H1 (cell line): ENCODE measurements around the gene TMEM108. TPM values are rescaled to one million over a fixed set of nuclear protein-coding genes. Genes with fewer than 3 reads are reported as not detected.

ENCODE experiments used
- CTCF ChIA-PET: fragments of 300-600 bp; sonication (Branson Sonifier 250); formaldehyde crosslinking; loops from one replicate; lab custom pipeline; 2021; ENCODE audit not compliant: partially characterized antibody; lab: Charles Lee
- POLR2A ChIA-PET: fragments of 300-600 bp; sonication (Branson Sonifier 250); formaldehyde crosslinking; loops from one replicate; lab custom pipeline; 2021; ENCODE audit warnings: inconsistent platforms; ENCODE audit not compliant: partially characterized antibody; lab: Charles Lee
- DNase-seq, 2 experiments: peaks; one replicate each; pipeline versions ENCODE4 v3.0.0 to v3.0.0-alpha.2; 2010 to 2022; ENCODE audit warnings: low spot score in 2 of 2, low read depth in 1 of 2, mixed read lengths in 1 of 2
- FAIRE-seq: peaks from 2 replicates; lab custom pipeline; 2011; peaks lifted over from hg19 to GRCh38; lab: Jason Lieb, UNC
- H2AFZ ChIP-seq: 2 replicates; pipeline ENCODE4 v1.8.1; 2012; ENCODE audit warnings: low read length, inconsistent platforms
- H2AK5ac ChIP-seq: 2 replicates; pipeline ENCODE4 v1.6.1; 2013; ENCODE audit warnings: low read depth, low read length
- H2BK120ac ChIP-seq: replicated peaks from 2 replicates; pipeline ENCODE3; 2013; ENCODE audit warnings: low read depth, low read length, inconsistent platforms
- H2BK12ac ChIP-seq: 2 replicates; pipeline ENCODE4 v1.6.1; 2013; ENCODE audit warnings: low read depth, low read length
- H2BK15ac ChIP-seq: 2 replicates; pipeline ENCODE4 v1.6.1; 2013; ENCODE audit warnings: low read length
- H2BK20ac ChIP-seq: 2 replicates; pipeline ENCODE4 v1.6.1; 2013; ENCODE audit warnings: low read length
- H2BK5ac ChIP-seq: 2 replicates; pipeline ENCODE4 v1.6.1; 2013; ENCODE audit warnings: low read depth, low read length
- H3K14ac ChIP-seq: 2 replicates; pipeline ENCODE4 v1.6.1; 2013; ENCODE audit warnings: inconsistent platforms; ENCODE audit not compliant: insufficient read length
- H3K18ac ChIP-seq: 2 replicates; pipeline ENCODE4 v1.6.1; 2013; ENCODE audit warnings: low read length; ENCODE audit errors: extremely low read depth
- H3K23ac ChIP-seq: 2 replicates; pipeline ENCODE4 v1.6.1; 2013; ENCODE audit warnings: inconsistent platforms; ENCODE audit not compliant: insufficient read length
- H3K23me2 ChIP-seq: 2 replicates; pipeline ENCODE4 v1.6.1; 2013; ENCODE audit warnings: low read depth, low read length
- H3K27ac ChIP-seq: 2 replicates; pipeline ENCODE4 v1.6.1; 2011; ENCODE audit warnings: low read depth, low read length, inconsistent platforms
- H3K27me3 ChIP-seq, 4 experiments: replicated peaks in 1 of 4; 1 replicate in 1 of 4; 2 replicates in 3 of 4; pipeline versions ENCODE4 v1.6.1 to v1.8.1; 2011 to 2013; ENCODE audit warnings: low read length in 3 of 4, mild to moderate bottlenecking in 3 of 4, inconsistent platforms in 2 of 4, mixed read lengths in 2 of 4, moderate library complexity in 1 of 4; ENCODE audit not compliant: control insufficient read depth in 3 of 4, insufficient read depth in 3 of 4; ENCODE audit errors: extremely low read depth in 1 of 4
- H3K36me3 ChIP-seq, 4 experiments: 2 replicates each; pipeline versions ENCODE4 v1.6.1 to v1.8.1; 2011 to 2013; ENCODE audit warnings: mild to moderate bottlenecking in 4 of 4, low read length in 3 of 4, moderate library complexity in 2 of 4, control low read depth in 1 of 4, inconsistent platforms in 1 of 4; ENCODE audit not compliant: insufficient read depth in 4 of 4, control insufficient read depth in 2 of 4
- H3K4ac ChIP-seq: replicated peaks from 2 replicates; pipeline ENCODE3; 2013; ENCODE audit warnings: low read length, low read depth, mixed read lengths, inconsistent platforms; ENCODE audit not compliant: insufficient read length
- H3K4me1 ChIP-seq, 4 experiments: replicated peaks in 1 of 4; 1 replicate in 1 of 4; 2 replicates in 3 of 4; pipeline versions ENCODE4 v1.6.1 to v1.8.1; 2011 to 2013; ENCODE audit warnings: low read length in 3 of 4, inconsistent platforms in 2 of 4, mixed read lengths in 1 of 4; ENCODE audit not compliant: insufficient read depth in 4 of 4, control insufficient read depth in 3 of 4
- H3K4me2 ChIP-seq, 2 experiments: 2 replicates each; pipeline versions ENCODE4 v1.6.1 to v1.8.1; 2011 to 2013; ENCODE audit warnings: low read depth in 2 of 2, low read length in 2 of 2, control low read depth in 1 of 2, inconsistent platforms in 1 of 2, mild to moderate bottlenecking in 1 of 2; ENCODE audit not compliant: insufficient read depth in 1 of 2
- H3K4me3 ChIP-seq, 4 experiments: fragments of 200-600, 300-600 bp in 1 of 4; sonication (generic), shearing (Covaris generic), sonication (Bioruptor Twin) in 1 of 4; 2 replicates each; pipeline versions ENCODE4 v1.5.1 to v1.8.1; 2011 to 2016; ENCODE audit warnings: low read length in 4 of 4, low read depth in 3 of 4, control low read depth in 2 of 4, inconsistent platforms in 2 of 4, mild to moderate bottlenecking in 2 of 4, mixed read lengths in 1 of 4, moderate library complexity in 1 of 4; ENCODE audit not compliant: insufficient read depth in 2 of 4; ENCODE audit errors: extremely low read depth in 1 of 4
- H3K56ac ChIP-seq: replicated peaks from 2 replicates; pipeline ENCODE3; 2013; ENCODE audit warnings: low read depth, mild to moderate bottlenecking, mixed read lengths, low read length, inconsistent platforms; ENCODE audit not compliant: insufficient read length
- H3K79me1 ChIP-seq: 2 replicates; pipeline ENCODE4 v1.6.1; 2013; ENCODE audit warnings: low read depth, low read length, control low read depth
- H3K79me2 ChIP-seq, 2 experiments: 2 replicates each; pipeline versions ENCODE4 v1.6.1 to v1.8.1; 2012 to 2013; ENCODE audit warnings: low read length in 2 of 2, mild to moderate bottlenecking in 2 of 2, inconsistent platforms in 1 of 2; ENCODE audit not compliant: insufficient read depth in 2 of 2, control insufficient read depth in 1 of 2
- H3K9ac ChIP-seq, 4 experiments: replicated peaks in 1 of 4; 1 replicate in 1 of 4; 2 replicates in 3 of 4; pipeline versions ENCODE4 v1.6.1 to v1.8.1; 2011 to 2013; ENCODE audit warnings: low read depth in 3 of 4, low read length in 3 of 4, control low read depth in 2 of 4, mild to moderate bottlenecking in 2 of 4, moderate library complexity in 2 of 4, inconsistent platforms in 1 of 4; ENCODE audit errors: extremely low read depth in 1 of 4
- H3K9me3 ChIP-seq, 2 experiments: 2 replicates each; pipeline versions ENCODE4 v1.6.1 to v1.8.1; 2012 to 2013; ENCODE audit warnings: mild to moderate bottlenecking in 2 of 2, moderate library complexity in 2 of 2, control low read depth in 1 of 2, inconsistent platforms in 1 of 2, low read depth in 1 of 2, low read length in 1 of 2, mixed read lengths in 1 of 2; ENCODE audit not compliant: insufficient read depth in 2 of 2
- H4K20me1 ChIP-seq, 2 experiments: replicated peaks in 1 of 2; 2 replicates each; pipeline versions ENCODE3 to v1.8.1; 2011 to 2013; ENCODE audit warnings: inconsistent platforms in 2 of 2, low read length in 2 of 2, mild to moderate bottlenecking in 1 of 2; ENCODE audit not compliant: insufficient read depth in 2 of 2, control insufficient read depth in 1 of 2
- H4K5ac ChIP-seq: 2 replicates; pipeline ENCODE4 v1.6.1; 2013; ENCODE audit warnings: low read length, low read depth, mixed read lengths, inconsistent platforms; ENCODE audit not compliant: insufficient read length
- H4K8ac ChIP-seq: 2 replicates; pipeline ENCODE4 v1.8.0; 2013; ENCODE audit warnings: mild to moderate bottlenecking, moderate library complexity, low read length, inconsistent platforms; ENCODE audit not compliant: insufficient read depth; ENCODE audit errors: extremely low read depth
- H4K91ac ChIP-seq: replicated peaks from 2 replicates; pipeline ENCODE3; 2013; ENCODE audit warnings: low read length, mixed read lengths, inconsistent platforms; ENCODE audit not compliant: insufficient read length
- CBX5 ChIP-seq: fragments of 300-800, 300-1000 bp; sonication (generic); IDR thresholded peaks from 2 replicates; pipeline ENCODE4 v1.7.1; 2016; ENCODE audit warnings: antibody characterized with exemption, low read length, low read depth
- CEBPB ChIP-seq: IDR thresholded peaks from 2 replicates; pipeline ENCODE4 v1.6.1; 2012; ENCODE audit warnings: low read depth, low read length
- CHD2 ChIP-seq: IDR thresholded peaks from 2 replicates; pipeline ENCODE4 v1.6.1; 2012; ENCODE audit warnings: low read length, improper control_type of control experiment
- EZH2 ChIP-seq: fragments of 200-600 bp; sonication (generic); IDR thresholded peaks from 2 replicates; pipeline ENCODE4 v1.7.1; 2012; ENCODE audit warnings: low read depth, mild to moderate bottlenecking, moderate library complexity, low read length, inconsistent platforms; ENCODE audit not compliant: severe bottlenecking
- KDM4A ChIP-seq: IDR thresholded peaks from one replicate; pipeline ENCODE4 v1.7.1; 2012; ENCODE audit warnings: low read depth, mild to moderate bottlenecking, moderate library complexity, low read length, inconsistent platforms; ENCODE audit not compliant: severe bottlenecking
- MAFK ChIP-seq: IDR thresholded peaks from 2 replicates; pipeline ENCODE4 v1.6.1; 2012; ENCODE audit warnings: low read depth, mild to moderate bottlenecking, improper control_type of control experiment, low read length
- NANOG ChIP-seq: IDR thresholded peaks from 2 replicates; pipeline ENCODE4 v1.6.1; 2011; ENCODE audit warnings: low read length, low read depth, mild to moderate bottlenecking, inconsistent platforms; ENCODE audit not compliant: insufficient read depth, poor library complexity, severe bottlenecking
- RNF2 ChIP-seq: fragments of 200-900, 300-1000 bp; sonication (generic); IDR thresholded peaks from 2 replicates; pipeline ENCODE4 v1.7.1; 2016; ENCODE audit warnings: borderline replicate concordance, low read depth, mild to moderate bottlenecking, antibody characterized with exemption, low read length; ENCODE audit not compliant: poor library complexity, severe bottlenecking; ENCODE audit errors: missing control alignments
- SRF ChIP-seq: IDR thresholded peaks from 2 replicates; pipeline ENCODE4 v1.6.1; 2011; ENCODE audit warnings: mild to moderate bottlenecking, low read depth, low read length, moderate library complexity
- WGBS, 2 experiments: shearing (Covaris generic) in 1 of 2; methylation state at CpG; one replicate each; pipeline versions ENCODE4 v1.1.6 to v1.1.7; 2013 to 2015; ENCODE audit warnings: low lambda C conversion rate in 2 of 2, mixed read lengths in 2 of 2, inconsistent platforms in 1 of 2, low coverage in 1 of 2, missing lambda C conversion rate in 1 of 2; ENCODE audit not compliant: insufficient replicate concordance in 2 of 2, insufficient coverage in 1 of 2, insufficient read length in 1 of 2; ENCODE audit errors: extremely low coverage in 1 of 2, missing lambda C conversion rate in 1 of 2; 5-methylcytosine and 5-hydroxymethylcytosine counted together
- polyA plus RNA-seq, 7 experiments: library from polyadenylated mRNA; depleted of rRNA in 3 of 7; stranded (reverse) in 5 of 7; unstranded in 2 of 7; fragments of >200 nt in 5 of 7; fragments of 200-250 nt in 2 of 7; gene quantifications; 1 replicate in 5 of 7; 2 replicates in 1 of 7; 4 replicates in 1 of 7; pipeline versions ENCODE4 v1.2.1 to v1.2.3, GENCODE V29; 2011 to 2013; ENCODE audit warnings: missing spikeins in 2 of 7, mixed read lengths in 2 of 7
- total RNA-seq: library from RNA; stranded (reverse); fragmentation: NEBNext Ultra II Directional; extraction: Animal tissue kit (Norgen Biotek cat#: 25700); gene quantifications from 2 replicates; pipeline ENCODE4 v1.2.1, GENCODE V29; 2021

TMEM108 gene
- total and polyA plus RNA-seq, 2 of the 8 experiments (the other 6 are each of a cell fraction or from before 2014, with no cell fraction given): 14.3 to 16.2 TPM

DNA sequence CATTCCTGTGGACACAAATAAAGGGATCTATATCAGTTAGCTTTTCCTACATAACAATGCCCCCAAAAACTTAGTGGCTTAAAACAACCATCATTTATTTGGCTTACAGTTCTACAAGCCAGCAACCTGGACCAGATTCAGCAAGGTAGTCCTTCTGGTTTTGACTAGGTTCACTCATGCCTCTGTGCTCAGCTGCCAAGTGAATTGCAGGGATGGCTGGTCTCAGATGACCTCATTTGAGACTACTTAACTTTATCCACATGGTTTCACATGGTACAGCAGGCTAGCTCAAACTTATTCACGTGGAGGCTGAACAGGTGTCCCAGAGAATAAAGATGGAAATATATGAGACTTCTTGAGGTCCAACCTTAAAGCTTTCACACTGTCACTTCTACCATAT is 242.4 kb downstream of the TMEM108 start:
- no peak overlapping the region for H2BK5ac ChIP-seq
- DNase-seq: no peak
- H3K56ac ChIP-seq: no peak overlapping the region
- 82% methylated on average over 1 of the region's 1 CpG; no CpG with 5 or more reads in 1 of the 2 experiments for WGBS, 2 experiments
- FAIRE-seq: no peak
- ChIA-PET POLR2A (no interaction called here), CTCF (interaction anchor here (0.8 to 1.6 kb wide), 3 partner anchors 11 to 239 kb away, joined by 3 to 7 read pairs (median 6); no protein-coding TSS in a partner anchor)
- no peak overlapping the region for H2BK120ac ChIP-seq
- H3K4me2 ChIP-seq: no peak overlapping the region
- H4K20me1 ChIP-seq: no peaks in the 10 kb centered on the region
- no peaks in the 10 kb centered on the region for H3K27me3 ChIP-seq
- H3K23ac ChIP-seq: no peak overlapping the region
- H3K79me2 ChIP-seq: no peaks in the 10 kb centered on the region
- no peak overlapping the region for H4K91ac ChIP-seq
- H2BK15ac ChIP-seq: no peak overlapping the region
- no peak overlapping the region for H4K5ac ChIP-seq
- no peak for TF ChIP-seq SRF
- no peak for TF ChIP-seq CHD2
- TF ChIP-seq NANOG: no peak
- TF ChIP-seq KDM4A: no peak
- no peak for TF ChIP-seq RNF2
- TF ChIP-seq MAFK: no peak
- TF ChIP-seq CEBPB: no peak
- no peak for TF ChIP-seq CBX5
- no peak for TF ChIP-seq EZH2
- no peak overlapping the region for H3K4ac ChIP-seq
- H2BK20ac ChIP-seq: no peak overlapping the region
- no peak overlapping the region for H2BK12ac ChIP-seq
- no peaks in the 10 kb centered on the region for H3K36me3 ChIP-seq
- H3K14ac ChIP-seq: no peak overlapping the region
- H3K9ac ChIP-seq: no peak overlapping the region
- no peak overlapping the region for H2AK5ac ChIP-seq
- peaks cover 0 to 5% (median 0%) of the 10 kb centered on the region in 4 experiments; a peak in 2 of 7 replicates for H3K4me1 ChIP-seq
- H3K27ac ChIP-seq: no peak overlapping the region
- H3K18ac ChIP-seq: no peak overlapping the region
- no peak overlapping the region for H4K8ac ChIP-seq
- no peaks in the 10 kb centered on the region for H3K9me3 ChIP-seq
- H3K4me3 ChIP-seq: no peak overlapping the region
- no peaks in the 10 kb centered on the region for H3K23me2 ChIP-seq
- H3K79me1 ChIP-seq: no peaks in the 10 kb centered on the region; the same call in 1 of the 2 replicates
- H2AFZ ChIP-seq: no peak overlapping the region
